HG02642 (cell line): ENCODE results near the gene TOB1.
"Not testable (repeated sequence)": the region's sequence is repeated elsewhere in the genome, so short reads cannot be mapped to it uniquely, and the experiment has no call there.

Source experiments
- ATAC-seq: cut with Tn5 transposase; IDR thresholded peaks from one replicate; pipeline ENCODE4 v1.9.1; 2021; ENCODE audit warnings: mild to moderate bottlenecking; ENCODE audit not compliant: unreplicated experiment, poor library complexity

The TOB1 gene

DNA sequence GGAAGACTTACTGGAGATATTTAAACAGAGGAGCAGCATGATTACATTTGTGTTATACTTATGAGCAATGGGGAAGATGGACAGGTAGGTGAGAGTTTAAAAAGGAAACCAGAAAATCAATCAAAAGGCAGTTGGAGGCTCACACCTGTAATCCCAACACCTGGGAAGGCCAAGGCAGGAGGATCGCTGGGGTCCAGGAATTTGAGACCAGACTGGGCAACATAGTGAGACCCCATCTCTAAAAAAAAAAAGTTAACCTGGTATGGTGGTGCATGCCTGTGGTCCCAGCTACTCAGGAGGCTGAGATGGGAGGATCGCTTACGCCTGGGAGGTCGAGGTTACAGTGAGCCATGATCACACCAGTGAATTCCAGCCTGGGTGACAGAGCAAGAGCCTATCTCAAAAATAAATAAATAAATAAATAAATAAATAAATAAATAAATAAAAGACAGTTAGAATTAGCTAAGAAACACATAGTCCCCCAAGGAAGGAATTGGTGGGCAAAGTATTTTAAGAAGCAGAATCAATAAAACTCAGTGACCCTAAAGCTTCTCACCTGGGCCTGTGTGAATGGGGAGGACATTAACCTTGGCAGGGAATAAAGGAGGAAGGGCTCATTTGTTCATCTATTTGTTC, 32.3 kb upstream of the TOB1 start:
- no peak for ATAC-seq

DNA sequence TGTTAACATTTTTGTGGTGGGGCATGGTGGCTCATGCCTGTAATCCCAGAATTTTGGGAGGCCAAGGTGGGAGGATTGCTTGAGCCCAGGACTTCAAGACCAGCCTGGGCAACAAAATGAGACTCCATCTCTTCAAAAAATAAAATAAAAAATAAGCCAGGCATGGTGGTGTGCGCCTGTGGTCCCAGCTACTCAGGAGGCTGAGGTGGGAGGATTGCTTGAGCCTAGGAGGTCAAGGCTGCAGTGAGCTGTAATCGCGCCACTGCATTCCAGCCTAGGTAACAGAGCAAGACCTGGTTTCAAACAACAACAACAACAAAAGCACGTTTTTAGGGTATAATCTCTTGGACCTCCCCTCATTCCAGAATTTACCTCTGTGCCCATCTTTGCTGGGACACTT, 28.4 kb upstream of the TOB1 start:
- not testable (repeated sequence) for ATAC-seq

DNA sequence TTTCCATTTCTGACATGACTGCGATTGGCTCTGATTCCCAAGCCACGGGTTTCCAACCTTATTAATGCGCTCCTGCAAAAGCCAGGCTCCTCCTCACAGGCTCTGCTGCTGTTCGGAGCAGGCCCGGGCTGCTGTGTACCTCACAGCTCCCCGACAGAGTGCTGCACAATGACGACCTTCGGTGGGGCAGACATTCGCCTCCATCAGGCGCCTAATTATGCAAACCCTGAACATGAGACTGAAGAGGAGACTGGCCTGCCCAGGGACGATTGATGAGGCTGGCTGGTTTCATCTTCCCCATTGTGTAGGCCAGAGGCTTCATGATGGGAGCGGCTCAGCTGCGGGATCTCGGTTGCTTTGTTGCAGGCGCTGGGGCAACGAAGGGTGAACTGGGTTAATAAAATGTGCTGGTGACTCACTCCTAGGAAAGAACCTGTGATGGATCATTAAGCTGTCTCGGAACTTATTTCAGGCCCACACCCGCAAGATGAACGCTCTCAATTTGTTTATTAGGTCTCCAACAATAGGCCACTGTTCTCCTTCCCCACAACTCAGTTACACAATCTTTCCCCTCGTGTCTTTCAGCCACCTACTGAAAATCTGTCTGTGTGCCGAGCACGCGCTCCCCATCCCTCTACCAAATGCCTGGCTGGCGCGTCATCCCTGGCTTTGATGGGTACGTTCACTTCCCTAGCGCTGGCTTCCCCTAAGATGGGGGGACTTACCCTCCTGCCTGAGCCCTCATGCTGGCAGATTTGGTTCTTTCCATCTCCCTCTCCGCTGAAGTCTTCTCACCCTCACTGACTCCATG, 27.2 kb upstream of the TOB1 start:
- ATAC-seq: no peak

DNA sequence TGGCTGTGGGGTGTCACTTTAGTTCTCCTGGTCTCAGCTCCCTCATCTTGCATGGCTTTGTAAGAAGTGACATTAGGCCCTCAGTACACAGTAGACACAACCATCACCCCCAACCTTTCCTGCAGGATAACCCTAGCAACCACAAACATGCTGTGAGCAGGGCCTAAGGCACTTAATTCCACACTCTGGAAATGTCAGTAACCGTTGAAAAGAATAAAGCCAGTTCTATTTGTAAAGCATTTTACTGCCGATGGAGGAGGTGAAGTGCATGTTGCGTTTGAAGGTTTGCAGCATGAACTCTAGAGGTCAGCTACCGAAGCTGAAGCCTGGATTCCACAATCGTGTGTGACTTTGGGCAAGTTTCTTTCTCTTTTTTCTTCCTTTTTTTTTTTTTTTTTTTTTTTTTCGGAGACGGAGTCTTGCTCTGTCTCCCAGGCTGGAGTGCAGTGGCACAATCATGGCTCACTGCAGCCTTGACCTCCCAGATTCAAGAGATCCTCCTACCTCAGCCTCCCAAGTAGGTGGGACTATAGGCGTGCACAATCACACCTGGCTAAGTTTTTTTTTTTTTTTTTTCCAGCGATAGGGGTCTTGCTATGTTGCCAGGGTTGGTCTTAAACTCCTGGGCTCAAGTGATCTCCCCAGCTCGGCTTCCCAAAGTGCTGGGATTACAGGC, 26.1 kb upstream of the TOB1 start:
- ATAC-seq: no peak

DNA sequence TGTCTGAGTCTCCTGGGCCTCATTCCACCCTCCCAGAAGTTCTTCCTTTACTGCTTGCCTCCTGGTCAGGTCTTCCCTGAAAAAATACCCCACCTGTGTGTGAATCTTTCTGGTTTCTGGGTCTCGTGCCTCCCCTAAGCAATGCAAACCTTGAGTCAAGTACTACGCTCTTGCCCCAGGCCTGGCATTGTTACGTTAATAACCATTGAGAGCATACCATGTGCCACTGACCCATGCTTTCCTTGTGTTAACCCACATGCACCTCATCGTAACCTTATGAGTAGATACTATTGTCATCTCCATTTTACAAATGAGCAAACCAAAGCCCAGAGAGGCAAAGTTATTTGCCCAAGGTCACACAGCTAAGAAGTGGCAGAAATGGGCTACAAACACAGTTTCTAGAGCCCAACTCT, 25.4 kb upstream of the TOB1 start:
- no peak for ATAC-seq

DNA sequence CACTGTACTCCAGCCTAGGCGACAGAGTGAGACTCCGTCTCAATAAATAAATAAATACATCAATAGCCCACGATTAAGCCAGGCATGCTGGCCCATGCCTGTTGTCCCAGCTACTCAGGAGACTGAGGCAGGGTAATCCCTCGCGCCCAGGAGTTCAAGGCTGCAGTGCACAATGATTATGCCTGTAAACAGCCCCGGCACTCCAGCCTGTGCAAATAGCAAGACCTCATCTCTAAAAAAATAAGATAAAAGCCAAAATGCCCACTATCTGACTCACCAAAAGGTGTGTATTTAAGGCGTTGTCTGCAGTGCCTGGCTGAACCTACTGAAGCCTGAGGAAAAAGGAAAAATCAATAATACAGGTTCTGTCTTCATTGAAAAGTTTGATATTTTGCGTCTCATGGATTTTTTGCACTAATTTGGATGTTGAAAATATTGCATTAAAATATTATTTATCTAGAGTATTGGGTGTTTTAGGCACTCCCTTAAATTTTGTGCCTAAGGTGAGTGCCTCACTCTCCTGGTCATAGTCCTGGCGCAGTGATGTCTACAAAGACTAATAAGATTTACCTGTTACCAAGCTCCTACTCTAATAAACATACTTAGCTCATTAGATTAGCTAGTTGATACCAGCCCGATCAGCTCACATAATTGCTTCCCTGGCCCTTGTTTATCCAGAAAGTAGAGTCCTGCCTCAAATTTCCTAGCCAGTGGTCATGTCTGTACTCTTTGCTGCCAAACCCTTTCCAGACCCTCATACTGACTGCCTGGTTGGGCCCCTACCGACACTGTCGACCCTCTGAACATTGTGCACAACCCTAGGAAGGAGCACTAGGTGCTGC, 24.7 kb upstream of the TOB1 start:
- no peak for ATAC-seq

DNA sequence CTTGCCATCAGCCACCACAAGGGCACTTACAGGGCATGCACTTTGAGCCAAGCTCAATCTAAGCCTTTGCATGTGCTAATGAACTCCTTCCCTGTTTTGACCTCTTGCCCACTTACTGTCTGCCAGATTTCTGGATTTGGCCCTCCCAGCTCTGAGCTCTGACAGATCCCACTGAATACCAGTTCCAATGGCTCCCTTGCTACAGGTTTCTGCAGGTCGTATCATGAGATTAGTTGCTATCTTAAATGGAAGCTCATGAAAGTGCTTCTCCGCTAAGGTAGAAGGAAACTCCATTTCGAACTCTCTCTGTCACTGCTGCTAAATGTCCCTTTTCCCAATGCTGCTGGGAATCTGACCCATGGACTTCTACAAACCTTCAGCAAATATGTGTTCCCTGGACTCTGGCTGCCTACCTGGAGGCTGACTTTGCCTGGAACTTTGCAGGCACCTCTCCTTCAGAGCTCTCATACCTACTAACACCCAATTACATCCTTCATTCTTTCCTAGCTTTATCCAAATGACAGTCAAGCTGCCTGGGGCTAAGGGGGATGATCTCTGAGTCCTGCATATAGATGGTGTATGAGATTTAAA, 23.5 kb upstream of the TOB1 start:
- ATAC-seq: no peak

DNA sequence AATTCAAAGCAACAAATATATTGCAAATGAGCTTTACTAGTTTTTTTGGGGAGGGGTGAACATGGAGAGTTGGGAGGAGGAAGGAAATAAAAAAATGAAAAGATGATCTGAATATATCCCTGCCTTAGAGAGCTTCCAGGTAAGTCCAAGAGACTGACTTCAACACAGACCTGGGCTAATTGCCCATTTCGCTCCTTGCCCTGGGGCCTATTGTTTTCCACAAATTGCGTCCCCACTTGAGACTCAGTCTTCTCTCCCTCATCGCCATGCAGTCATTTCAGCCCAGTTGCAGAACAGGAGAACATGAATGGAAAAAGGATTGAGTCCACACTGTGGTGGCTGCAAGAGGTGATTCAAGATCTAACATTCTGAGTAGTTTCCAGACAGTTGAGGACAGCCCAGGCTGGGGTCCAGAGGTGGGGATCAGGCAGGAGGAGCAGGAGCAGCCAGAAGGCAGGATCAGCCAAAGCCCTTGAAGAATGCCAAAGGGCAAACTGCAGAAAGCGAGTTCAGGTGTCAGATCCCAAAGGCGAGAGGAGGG, 21.6 kb upstream of the TOB1 start:
- ATAC-seq: no peak

DNA sequence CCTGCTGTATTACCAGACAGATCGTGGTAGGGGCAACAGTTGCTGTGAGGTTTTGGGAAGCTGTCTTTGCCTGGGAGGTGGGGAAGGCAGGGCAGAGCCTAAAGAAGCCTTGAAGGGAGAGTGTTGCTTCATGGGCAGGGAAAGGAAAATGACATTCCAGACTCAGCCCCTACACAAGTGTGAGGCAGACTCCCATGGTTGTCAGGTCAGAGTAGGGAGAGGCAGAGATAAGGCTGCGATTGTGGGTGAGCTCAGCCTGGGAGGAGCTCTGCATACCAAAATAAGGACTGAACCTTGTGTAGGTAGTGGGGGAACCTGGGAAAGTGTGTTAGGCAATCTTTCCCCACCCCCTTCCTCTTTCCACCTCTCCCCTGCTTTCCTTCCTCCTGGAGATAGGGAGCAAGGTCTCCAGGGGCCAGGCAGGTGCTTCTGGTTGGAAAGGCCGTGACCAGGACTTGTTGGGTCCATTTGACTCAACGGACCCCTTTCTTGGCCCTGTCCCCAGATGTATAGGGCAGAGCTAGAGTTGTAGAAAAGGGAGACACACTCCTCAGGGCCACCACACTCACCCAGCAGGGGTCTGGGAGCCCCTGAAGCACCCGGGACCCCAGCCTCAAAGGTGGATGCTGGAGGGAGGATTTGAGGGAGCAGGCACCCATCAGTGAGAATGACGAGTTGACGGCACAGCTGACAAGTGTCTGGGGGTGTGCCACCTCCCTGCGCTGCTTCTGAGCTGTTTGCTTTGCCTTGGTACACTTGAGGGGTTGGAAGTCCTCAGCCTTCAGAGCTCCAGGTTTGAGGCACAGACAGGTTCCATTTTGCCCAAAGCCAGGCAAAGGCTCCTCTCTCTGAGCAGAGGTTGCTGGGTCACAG, 18.5 kb upstream of the TOB1 start:
- no peak for ATAC-seq

DNA sequence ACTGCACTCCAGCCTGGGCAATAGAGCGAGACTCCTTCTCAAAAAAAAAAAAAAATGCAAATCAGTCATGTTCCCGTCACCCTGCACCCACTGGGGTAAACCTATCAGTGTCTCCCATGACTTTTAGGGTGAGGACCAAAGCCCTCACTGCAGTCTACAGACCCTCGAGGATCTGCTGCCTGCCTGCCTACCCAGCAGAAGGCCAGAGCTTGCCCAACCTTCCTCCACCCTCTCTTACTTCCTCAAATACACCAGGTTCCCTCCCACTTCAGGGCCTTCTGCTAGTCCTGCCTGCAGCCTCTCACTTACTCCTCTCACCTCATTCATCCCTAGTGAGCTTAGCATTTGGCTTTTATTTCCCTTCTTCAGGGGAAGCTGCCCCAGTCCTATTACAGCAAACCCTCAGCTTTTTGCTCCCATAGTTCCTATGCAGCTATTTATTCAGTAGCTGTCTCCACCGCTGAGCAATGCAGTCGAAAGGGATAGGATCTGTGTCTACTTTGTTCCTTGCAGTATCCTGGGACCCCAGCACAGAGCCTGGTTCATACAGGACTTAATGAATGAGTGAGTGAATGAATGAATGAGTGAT, 17.8 kb upstream of the TOB1 start:
- no peak for ATAC-seq

DNA sequence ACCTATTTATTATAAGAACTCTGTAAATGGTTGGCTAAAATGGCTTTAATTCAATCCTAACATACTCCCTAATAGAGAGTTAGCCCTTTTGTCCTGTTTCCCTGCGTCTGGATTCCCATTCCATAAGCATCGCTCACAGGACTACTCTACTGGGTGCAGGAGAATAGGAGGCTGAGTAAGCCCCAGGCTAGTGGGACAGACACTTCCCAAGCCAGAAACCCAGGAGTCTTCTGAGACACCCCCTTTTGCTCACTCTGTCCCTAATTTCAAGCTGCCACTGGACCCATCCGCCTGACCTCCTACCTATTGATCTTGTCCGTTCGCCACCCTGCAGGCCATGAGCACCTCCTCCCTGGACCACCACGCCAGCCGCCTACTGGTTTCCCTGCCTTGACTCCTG, 16.7 kb upstream of the TOB1 start:
- no peak for ATAC-seq

DNA sequence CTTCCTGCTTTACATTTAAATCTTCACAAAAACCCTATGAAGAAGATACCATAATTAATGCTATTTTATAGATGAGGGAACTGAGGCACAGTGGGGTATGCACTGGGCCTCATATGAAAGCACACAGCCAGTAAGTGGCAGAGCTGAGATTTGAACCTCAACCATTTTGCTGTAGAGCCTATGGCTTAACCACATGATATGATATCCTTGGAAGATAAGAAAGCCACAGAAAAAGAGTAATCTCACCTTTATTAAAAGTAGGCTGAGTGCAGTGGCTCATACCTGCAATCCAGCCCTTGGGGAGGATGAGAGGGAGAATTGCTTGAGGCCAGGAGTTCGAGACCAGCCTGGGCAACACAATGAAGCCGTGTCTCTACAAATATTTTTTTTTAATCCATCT, 15.0 kb upstream of the TOB1 start:
- ATAC-seq: no peak

DNA sequence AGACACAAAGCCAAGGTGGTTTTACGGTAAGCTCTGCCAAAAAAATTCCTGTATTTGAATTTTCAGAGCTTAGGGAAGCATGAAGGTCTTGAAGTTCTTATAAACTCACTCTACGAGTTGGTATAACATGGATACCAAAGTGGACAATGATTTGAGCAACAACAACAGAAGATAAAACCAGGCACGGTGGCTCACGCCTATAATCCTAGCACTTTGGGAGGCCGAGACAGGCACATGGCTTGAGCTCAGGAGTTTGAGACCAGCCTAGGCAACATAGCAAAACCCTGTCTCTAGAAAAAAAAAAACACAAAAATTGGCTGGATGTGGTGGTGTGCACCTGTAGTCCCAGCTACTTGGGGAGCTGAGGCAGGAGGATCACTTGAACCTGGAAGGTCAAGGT, 12.9 kb upstream of the TOB1 start:
- no peak for ATAC-seq

DNA sequence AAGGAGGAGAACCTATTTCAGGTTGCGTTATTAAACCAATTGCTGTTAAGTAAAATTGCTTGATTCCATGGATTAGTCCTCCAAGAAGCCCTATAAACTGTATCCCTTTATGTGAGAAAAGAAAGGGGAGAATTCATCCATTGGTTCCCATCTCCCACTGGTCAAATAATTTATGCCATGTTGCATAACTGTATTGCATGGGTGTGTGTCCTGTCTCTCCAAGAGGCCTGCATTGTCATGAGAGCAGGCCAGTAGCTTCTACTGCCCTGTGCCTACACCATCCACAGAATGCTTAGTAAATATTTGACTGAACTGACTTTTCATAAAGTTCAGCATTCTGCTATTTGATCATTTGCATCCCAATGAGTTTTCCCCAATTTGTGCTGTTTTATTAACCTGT, 11.7 kb upstream of the TOB1 start:
- ATAC-seq: no peak

DNA sequence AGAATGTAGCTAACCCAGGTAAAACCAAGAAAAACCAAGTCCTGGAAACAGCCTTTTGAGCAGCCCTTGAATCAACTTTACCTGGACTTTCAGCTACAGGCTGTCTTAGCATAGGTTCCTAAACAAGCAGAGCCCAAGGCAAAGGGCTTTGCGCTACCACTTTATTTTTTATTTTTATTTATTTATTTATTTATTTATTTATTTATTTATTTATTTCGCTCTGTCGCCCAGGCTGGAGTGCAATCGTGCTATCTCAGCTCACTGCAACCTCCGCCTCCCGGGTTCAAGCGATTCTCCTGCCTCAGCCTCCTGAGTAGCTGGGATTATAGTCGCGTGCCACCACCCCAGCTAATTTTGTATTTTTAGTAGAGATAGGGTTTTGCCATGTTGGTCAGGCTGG, 10.9 kb upstream of the TOB1 start:
- not testable (repeated sequence) for ATAC-seq

DNA sequence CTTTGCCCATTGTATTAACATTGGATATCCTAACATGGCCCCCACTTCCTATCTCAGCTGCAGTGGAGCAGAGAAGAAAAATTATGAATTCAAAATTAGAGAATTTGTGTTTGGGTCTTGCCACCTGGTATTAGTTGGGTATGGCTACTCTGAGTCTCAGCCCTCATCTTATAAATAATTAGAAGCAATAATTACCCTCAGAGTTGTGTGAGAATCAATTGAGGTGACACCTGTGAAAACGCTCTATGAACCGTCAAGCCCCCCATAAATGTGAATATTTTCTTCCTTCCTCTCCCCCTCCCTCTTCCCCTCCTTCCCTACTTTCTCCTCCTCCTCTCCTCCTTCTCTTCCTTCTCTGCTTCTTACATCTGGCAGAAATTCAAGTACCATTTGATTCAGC, 8.9 kb upstream of the TOB1 start:
- no peak for ATAC-seq

DNA sequence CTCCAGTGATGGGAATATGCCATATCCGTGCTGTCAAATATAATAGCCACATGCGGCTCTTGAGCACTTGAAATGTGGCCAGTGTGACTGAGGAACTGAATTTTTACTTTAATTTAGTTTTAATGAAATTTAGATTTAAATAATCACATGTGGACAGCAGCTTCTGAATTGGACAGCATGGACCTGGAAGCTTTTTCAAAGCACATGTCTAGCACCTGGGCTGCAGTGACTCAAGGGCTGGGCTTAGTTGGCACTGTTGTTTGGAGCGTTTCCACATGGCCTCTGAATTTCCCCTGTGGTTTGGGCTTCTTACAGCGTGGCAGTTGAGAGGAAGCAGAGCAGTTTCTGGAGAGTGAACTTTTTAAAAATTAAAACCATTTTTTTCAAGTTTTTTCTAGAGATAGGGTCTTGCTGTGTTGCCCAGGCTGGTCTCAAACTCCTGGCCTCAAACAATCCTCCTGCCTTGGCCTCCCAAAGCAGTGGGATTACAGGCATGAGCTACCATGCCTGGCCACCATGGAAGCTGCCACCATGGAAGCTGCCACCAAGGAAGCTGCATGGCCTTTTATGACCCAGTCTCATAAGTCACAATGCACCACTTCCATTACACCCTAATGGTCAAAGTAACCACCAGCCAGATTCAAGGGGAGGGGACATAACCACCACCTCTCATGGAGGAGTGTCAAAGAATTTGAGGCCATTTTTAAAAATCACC, 6.7 kb upstream of the TOB1 start:
- no peak for ATAC-seq

DNA sequence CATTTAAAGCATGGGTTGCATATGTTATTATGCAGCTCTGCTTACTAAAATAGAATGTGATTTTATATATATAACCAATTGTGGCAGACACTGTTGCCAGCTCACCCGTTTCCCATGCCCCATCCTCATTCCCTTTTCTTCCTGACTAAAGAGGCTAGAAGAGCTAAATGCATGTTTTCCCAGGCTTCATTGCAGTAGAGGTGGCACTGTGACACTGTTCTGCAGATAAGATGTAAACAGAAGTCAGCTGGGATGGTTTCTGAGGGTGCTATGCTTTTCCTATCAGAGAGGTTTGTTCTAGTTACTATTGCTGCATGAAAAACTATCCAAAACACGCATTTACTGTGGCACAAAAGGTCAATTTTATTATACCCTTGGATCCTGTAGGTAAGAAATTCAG, 5.7 kb upstream of the TOB1 start:
- ATAC-seq: no peak
